Activated T-helper 1 cell treated with anti-CD3 and anti-CD28 coated beads, Interleukin-12 subunit alpha, Interleukin-12 subunit beta, Interleukin-2, Interleukin-4 antibody, amounts not matched to agents 30 ng/mL and 10 ng/mL and 1 ng/mL, durations not matched to agents 14 hours and 24 hours and 36 hours (primary cell): ENCODE results near the gene DCP1B. TPM values are rescaled to one million over a fixed set of nuclear protein-coding genes. Genes with fewer than 3 reads are reported as not detected.

ENCODE experiments used
- DNase-seq: peaks from one replicate; pipeline ENCODE4 v3.0.0; 2021; ENCODE audit warnings: low spot score
- H3K27ac Mint-ChIP-seq: one replicate; pipeline ENCODE4 v1.8.0; 2021; ENCODE audit warnings: mild to moderate bottlenecking, mixed read lengths
- H3K27me3 Mint-ChIP-seq: one replicate; pipeline ENCODE4 v1.8.0; 2022; ENCODE audit warnings: mild to moderate bottlenecking, moderate library complexity, mixed read lengths; ENCODE audit not compliant: insufficient read depth
- H3K36me3 Mint-ChIP-seq: one replicate; pipeline ENCODE4 v1.8.0; 2021; ENCODE audit warnings: low read depth, mixed read lengths
- H3K4me1 Mint-ChIP-seq: one replicate; pipeline ENCODE4 v1.8.0; 2021; ENCODE audit warnings: low read depth, mixed read lengths
- H3K4me3 Mint-ChIP-seq: one replicate; pipeline ENCODE4 v1.8.0; 2021; ENCODE audit warnings: mild to moderate bottlenecking, moderate library complexity, mixed read lengths
- H3K9me3 Mint-ChIP-seq: one replicate; pipeline ENCODE4 v1.8.0; 2021; ENCODE audit warnings: mixed read lengths
- intact Hi-C: fragments of 100-400 bp; cut with micrococcal nuclease; formaldehyde crosslinking; loops from one replicate; pipeline ENCODE4 v1.15.1; 2024
- total RNA-seq: library from RNA; stranded (reverse); gene quantifications from 2 replicates; pipeline ENCODE4 v1.2.3, GENCODE V29; 2022

DCP1B gene
- total RNA-seq, 1 donor from 2014 or later: 8.8 TPM

DNA sequence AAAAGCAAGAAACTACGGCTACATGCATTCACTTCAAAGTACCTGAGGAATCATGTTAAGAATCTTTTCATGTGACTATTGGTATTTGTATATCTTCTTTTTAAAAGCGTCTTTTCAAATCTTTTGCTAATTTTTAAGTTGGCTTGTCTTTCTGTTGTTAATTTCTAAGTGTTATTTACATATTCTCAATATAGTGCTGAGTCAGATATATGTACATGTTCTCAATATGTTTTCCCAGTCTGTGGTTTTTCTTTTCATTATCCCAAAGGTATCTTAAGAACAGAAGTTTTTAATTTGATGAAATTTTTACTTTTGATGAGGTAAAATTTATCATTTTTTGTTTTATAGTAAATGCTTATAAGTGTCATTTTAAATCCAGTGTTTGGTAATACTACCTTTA, 24.0 kb downstream of the DCP1B start:
- no peaks in the 10 kb centered on the region for H3K27me3 Mint-ChIP-seq
- H3K36me3 Mint-ChIP-seq: peaks cover 8% of the 10 kb centered on the region
- no peak overlapping the region for H3K4me3 Mint-ChIP-seq
- peaks cover 13% of the 10 kb centered on the region for H3K9me3 Mint-ChIP-seq
- DNase-seq: no peak
- no peaks in the 10 kb centered on the region for H3K4me1 Mint-ChIP-seq
- intact Hi-C loops: no loop called here
- H3K27ac Mint-ChIP-seq: no peak overlapping the region

DNA sequence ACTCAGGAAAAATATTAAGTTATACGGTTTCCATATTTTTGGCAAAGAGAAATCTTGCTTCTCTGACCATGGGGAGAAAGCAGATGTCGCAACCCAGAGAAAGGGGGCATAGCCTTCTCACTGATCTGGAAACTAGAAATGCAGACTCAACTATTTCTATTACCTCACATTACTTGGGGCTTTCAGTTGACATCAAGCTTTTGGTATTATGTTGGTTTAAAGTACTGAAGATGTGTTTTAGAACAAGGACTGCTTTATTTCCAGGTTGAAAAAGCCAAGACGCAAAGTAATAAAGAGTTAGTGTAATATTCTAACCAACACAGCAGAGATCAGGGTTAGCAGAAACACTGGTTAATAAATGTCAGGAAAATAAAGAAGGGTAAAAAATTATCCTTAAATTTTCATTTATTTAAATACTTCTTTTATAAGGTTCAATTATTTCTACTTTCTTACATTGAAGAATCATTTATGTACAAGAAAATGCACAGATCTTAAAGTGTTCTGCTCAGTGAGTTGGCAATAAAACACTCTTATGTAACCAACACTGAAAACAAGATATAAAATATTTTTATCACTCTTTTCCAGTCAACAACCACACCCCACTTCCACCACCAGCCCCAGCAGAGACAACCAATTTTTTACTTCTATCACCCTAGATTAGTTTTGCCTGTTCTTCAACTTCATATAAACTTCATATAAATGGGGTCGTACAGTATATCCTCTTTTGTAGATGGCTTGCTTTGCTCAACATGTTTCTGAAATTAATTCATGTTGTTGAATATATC, 26.0 kb downstream of the DCP1B start:
- intact Hi-C loops: no loop called here
- Mint-ChIP-seq H3K4me1 (no peaks in the 10 kb centered on the region), H3K36me3 (peaks cover 2% of the 10 kb centered on the region), H3K27ac (no peak overlapping the region), H3K4me3 (no peak overlapping the region), H3K9me3 (no peaks in the 10 kb centered on the region), H3K27me3 (no peaks in the 10 kb centered on the region)
- DNase-seq: no peak

- no peak for DNase-seq
- no peak overlapping the region for H3K4me3 Mint-ChIP-seq
- no peaks in the 10 kb centered on the region for H3K36me3 Mint-ChIP-seq
- H3K9me3 Mint-ChIP-seq: no peaks in the 10 kb centered on the region
- no peak overlapping the region for H3K27ac Mint-ChIP-seq
- intact Hi-C loops: no loop called here
- H3K27me3 Mint-ChIP-seq: no peaks in the 10 kb centered on the region
- H3K4me1 Mint-ChIP-seq: no peaks in the 10 kb centered on the region
Measured at GRCh38 chr12:1977588-1977987, 26.7 kb downstream of the DCP1B start.

DNA sequence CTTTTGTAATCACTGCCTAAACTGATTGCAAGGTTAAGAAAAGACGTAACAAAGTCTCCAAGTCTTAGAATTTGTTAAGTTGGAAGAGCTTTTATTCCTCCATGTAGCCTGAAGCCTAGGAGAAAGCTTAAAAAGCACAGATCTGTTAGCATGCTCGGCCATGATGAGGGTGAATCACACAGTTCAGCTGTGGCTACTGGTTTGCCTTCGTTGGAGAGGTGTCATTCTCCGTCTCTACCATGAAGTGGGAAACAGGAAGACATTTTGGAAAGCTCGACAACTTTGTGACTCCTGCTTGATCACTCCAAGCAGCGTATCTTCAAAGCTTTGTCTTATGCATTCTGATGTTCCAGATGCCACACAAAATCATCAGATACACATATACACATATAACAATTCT, 27.1 kb downstream of the DCP1B start:
- no peaks in the 10 kb centered on the region for H3K27me3 Mint-ChIP-seq
- no peaks in the 10 kb centered on the region for H3K36me3 Mint-ChIP-seq

GRCh38 chr12:1974812-1975211, 29.4 kb downstream of the DCP1B start:
- Mint-ChIP-seq H3K27ac (no peak overlapping the region), H3K4me1 (no peaks in the 10 kb centered on the region), H3K27me3 (no peaks in the 10 kb centered on the region)

More for the DNA sequence above, 27.1 kb downstream of the DCP1B start:
- Mint-ChIP-seq H3K9me3 (no peaks in the 10 kb centered on the region), H3K4me1 (no peaks in the 10 kb centered on the region), H3K27ac (no peak overlapping the region), H3K4me3 (no peak overlapping the region)
- intact Hi-C loops: no loop called here
- no peak for DNase-seq

DNA sequence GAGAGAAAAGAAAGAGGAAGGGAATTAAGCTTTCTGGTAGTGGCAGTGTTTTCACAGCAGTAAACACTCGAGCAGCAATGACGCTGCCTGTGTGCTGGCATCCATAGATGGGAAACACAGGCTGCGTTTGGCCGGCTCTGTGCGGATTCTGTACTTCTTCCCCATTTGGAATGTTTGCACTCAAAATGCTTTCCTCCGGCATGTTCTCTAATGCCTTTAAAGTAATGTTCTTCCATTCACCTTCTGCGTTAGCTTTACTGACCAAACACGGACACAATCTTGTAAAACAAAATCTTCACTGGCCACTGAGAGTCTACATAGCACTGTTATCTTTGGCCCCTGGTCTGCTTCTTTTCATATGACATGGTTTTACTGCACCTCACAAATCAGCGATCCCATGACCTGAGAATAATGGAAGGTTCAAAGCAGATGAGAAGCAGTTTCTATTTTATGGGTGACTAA, 31.4 kb downstream of the DCP1B start:
- no peaks in the 10 kb centered on the region for H3K9me3 Mint-ChIP-seq
- H3K4me3 Mint-ChIP-seq: no peak overlapping the region
- peaks cover 1% of the 10 kb centered on the region for H3K36me3 Mint-ChIP-seq
- no peak for DNase-seq
- intact Hi-C loops: no loop called here
- no peaks in the 10 kb centered on the region for H3K4me1 Mint-ChIP-seq
- no peak overlapping the region for H3K27ac Mint-ChIP-seq
- H3K27me3 Mint-ChIP-seq: no peaks in the 10 kb centered on the region

More at GRCh38 chr12:1974812-1975211, 29.4 kb downstream of the DCP1B start:
- Mint-ChIP-seq H3K4me3 (no peak overlapping the region), H3K9me3 (no peaks in the 10 kb centered on the region), H3K36me3 (peaks cover 1% of the 10 kb centered on the region)
- no peak for DNase-seq
- intact Hi-C loops: no loop called here

- H3K27me3 Mint-ChIP-seq: no peaks in the 10 kb centered on the region
- DNase-seq: no peak
- intact Hi-C loops: no loop called here
- no peak overlapping the region for H3K4me3 Mint-ChIP-seq
- H3K4me1 Mint-ChIP-seq: no peaks in the 10 kb centered on the region
- no peaks in the 10 kb centered on the region for H3K9me3 Mint-ChIP-seq
- peaks cover 1% of the 10 kb centered on the region for H3K36me3 Mint-ChIP-seq
- no peak overlapping the region for H3K27ac Mint-ChIP-seq
Measured at GRCh38 chr12:1972260-1972659, 32.0 kb downstream of the DCP1B start.

DNA sequence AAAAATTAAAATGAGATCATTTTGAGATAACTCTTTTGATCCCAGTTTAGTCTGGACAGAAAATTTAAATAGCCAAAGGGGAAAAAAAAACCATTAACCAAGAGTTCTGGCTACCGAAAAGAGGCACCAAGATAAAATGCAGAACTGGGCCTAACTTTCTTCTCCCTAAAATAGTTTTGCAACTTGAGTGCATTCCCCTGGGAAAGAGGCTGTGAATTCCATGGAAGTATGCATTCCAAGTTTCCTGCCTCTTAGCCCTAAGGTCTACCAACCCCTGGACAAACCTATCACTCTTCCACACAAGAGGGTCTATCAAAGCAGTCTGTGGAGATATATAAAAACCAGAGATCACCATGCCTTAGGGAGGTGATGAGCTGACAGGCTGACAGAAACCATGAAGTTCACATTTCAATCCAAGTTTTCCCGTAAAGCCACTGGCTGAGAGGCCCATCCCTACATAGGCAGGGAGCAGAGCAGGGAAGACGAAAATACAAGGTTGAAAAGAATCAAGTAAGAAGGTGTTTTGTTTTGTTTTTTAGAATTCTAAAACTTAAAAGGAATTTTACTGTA, 33.8 kb downstream of the DCP1B start:
- peaks cover 1% of the 10 kb centered on the region for H3K36me3 Mint-ChIP-seq
- DNase-seq: no peak
- H3K4me3 Mint-ChIP-seq: no peak overlapping the region
- no peaks in the 10 kb centered on the region for H3K4me1 Mint-ChIP-seq
- no peaks in the 10 kb centered on the region for H3K9me3 Mint-ChIP-seq
- no peak overlapping the region for H3K27ac Mint-ChIP-seq
- intact Hi-C loops: no loop called here
- no peaks in the 10 kb centered on the region for H3K27me3 Mint-ChIP-seq

DNA sequence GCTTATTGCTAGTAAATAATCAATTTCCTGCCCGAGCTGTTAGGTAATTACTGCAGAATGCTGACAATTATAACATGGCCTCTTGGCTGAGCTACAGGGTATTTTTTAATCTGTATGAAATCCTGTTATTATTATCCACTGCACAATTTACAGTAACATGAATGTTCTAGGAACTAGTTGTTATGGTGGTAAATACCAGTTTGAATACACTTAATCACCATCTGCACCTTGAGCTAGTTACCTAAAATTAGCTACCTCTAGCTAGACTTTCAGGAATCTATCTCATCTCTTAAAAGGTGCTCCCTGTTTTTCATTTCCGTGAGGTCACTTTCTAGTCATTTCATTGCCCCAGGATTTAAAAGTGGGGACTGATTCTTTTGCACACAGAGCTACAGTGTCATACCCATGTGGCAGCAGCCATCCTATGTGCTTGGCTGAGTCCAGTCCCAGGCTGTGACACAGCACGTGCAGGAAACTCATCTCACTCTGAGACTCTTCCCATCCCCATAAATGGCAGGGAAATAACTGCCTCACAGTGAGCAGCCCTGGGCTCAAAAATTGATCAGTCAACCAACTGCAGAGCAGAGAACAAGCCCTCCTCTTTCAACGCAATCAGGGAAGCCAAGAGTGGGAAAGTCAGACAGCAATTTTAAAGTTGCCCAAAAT, 37.6 kb downstream of the DCP1B start:
- no peaks in the 10 kb centered on the region for H3K9me3 Mint-ChIP-seq
- intact Hi-C loops: no loop called here
- H3K27me3 Mint-ChIP-seq: no peaks in the 10 kb centered on the region
- peaks cover 13% of the 10 kb centered on the region for H3K36me3 Mint-ChIP-seq
- H3K27ac Mint-ChIP-seq: no peak overlapping the region
- no peak for DNase-seq
- no peak overlapping the region for H3K4me3 Mint-ChIP-seq
- H3K4me1 Mint-ChIP-seq: no peaks in the 10 kb centered on the region

DNA sequence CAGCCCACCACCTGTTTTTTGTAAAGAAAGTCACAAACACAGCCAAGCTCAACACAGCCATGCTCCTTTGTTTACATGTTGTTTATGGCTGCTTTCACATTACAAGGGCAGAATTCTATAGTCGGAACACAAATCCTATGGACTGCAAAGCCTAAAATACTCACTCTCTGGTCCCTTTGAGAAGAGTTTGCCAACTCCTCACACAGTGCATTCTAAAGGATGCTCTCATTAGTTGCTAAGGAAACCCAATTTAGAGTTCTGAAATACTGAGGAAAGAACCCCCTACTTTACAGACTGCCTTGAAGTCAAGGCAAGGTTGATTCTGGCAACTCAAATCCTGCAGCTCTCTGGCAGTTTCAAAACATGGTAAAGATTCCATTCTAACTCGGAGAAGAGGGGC, 38.3 kb downstream of the DCP1B start:
- H3K9me3 Mint-ChIP-seq: no peaks in the 10 kb centered on the region
- no peaks in the 10 kb centered on the region for H3K27me3 Mint-ChIP-seq
- H3K4me3 Mint-ChIP-seq: no peak overlapping the region
- no peaks in the 10 kb centered on the region for H3K4me1 Mint-ChIP-seq
- H3K36me3 Mint-ChIP-seq: peaks cover 14% of the 10 kb centered on the region
- intact Hi-C loops: no loop called here
- no peak for DNase-seq
- no peak overlapping the region for H3K27ac Mint-ChIP-seq

- no peaks in the 10 kb centered on the region for H3K27me3 Mint-ChIP-seq
- intact Hi-C loops: no loop called here
- H3K27ac Mint-ChIP-seq: no peak overlapping the region
- DNase-seq: no peak
- H3K9me3 Mint-ChIP-seq: peaks cover 4% of the 10 kb centered on the region
- H3K4me3 Mint-ChIP-seq: no peak overlapping the region
- H3K36me3 Mint-ChIP-seq: peaks cover 26% of the 10 kb centered on the region
- H3K4me1 Mint-ChIP-seq: no peaks in the 10 kb centered on the region
Measured at GRCh38 chr12:1962051-1963020, 41.9 kb downstream of the DCP1B start.

- H3K4me1 Mint-ChIP-seq: peaks cover 3% of the 10 kb centered on the region
- H3K4me3 Mint-ChIP-seq: no peak overlapping the region
- intact Hi-C loops: no loop called here
- H3K27ac Mint-ChIP-seq: no peak overlapping the region
- no peaks in the 10 kb centered on the region for H3K27me3 Mint-ChIP-seq
- peaks cover 21% of the 10 kb centered on the region for H3K36me3 Mint-ChIP-seq
- peaks cover 4% of the 10 kb centered on the region for H3K9me3 Mint-ChIP-seq
- DNase-seq: no peak
Measured at GRCh38 chr12:1956716-1957115, 47.5 kb downstream of the DCP1B start.
